HCT116 (cell line): ENCODE results near the gene PROSER2. TPM values are rescaled to one million over a fixed set of nuclear protein-coding genes. Genes with fewer than 3 reads are reported as not detected.

Source experiments
- ATAC-seq: fragments of 200-7000 bp; cut with Tn5 transposase; 2 replicates; pipeline ENCODE4 v1.9.1; 2020; ENCODE audit warnings: mild to moderate bottlenecking, moderate library complexity
- BruUV-seq: library from RNA; stranded (reverse); fragments of 400-500 nt; replicated peaks from 2 replicates; lab custom pipeline; 2021; lab: Mats Ljungman, UMichigan
- CTCF ChIA-PET: fragments of 300-600 bp; sonication (Branson Sonifier 250); formaldehyde crosslinking; loops from one replicate; lab custom pipeline; 2021; ENCODE audit warnings: antibody characterized with exemption; lab: Charles Lee
- POLR2A ChIA-PET: fragments of 300-600, 350-600 bp; sonication (Branson Sonifier 250); formaldehyde crosslinking; loops from one replicate; lab custom pipeline; 2021; ENCODE audit warnings: antibody characterized with exemption; lab: Charles Lee
- RAD21 ChIA-PET, 2 experiments: fragments of 300-600 bp; sonication (Branson Sonifier 250); formaldehyde crosslinking; loops; one replicate each; lab custom pipeline; 2023; ENCODE audit warnings: low total read pairs in 2 of 2; ENCODE audit not compliant: uncharacterized antibody in 2 of 2, unreplicated experiment in 2 of 2, low non-redundant PET in 1 of 2; lab: Charles Lee
- DNase-seq: peaks from one replicate; pipeline ENCODE4 v3.0.0-alpha.2; 2010; ENCODE audit warnings: low read depth, low spot score
- H2AFZ ChIP-seq: fragments of 200-600 bp; shearing (Covaris generic), sonication (generic); 2 replicates; pipeline ENCODE4 v1.6.1; 2017; ENCODE audit warnings: low read depth, mixed run types, mixed read lengths, antibody characterized with exemption, low read length; ENCODE audit not compliant: poor library complexity, severe bottlenecking
- H3K27ac ChIP-seq: 2 replicates; pipeline ENCODE4 v1.5.1; 2012; ENCODE audit warnings: low read depth, low read length
- H3K27me3 ChIP-seq: fragments of 200-600 bp; sonication (generic); 2 replicates; pipeline ENCODE4 v1.6.1; 2016; ENCODE audit warnings: mixed run types, low read length, mixed read lengths; ENCODE audit not compliant: insufficient read depth
- H3K36me3 ChIP-seq, 2 experiments: fragments of 200-500 bp in 1 of 2; fragments of 200-600 bp in 1 of 2; sonication (Bioruptor generic) in 1 of 2; sonication (generic) in 1 of 2; 2 replicates each; pipeline versions ENCODE4 v1.5.1 to v1.6.1; 2014 to 2016; ENCODE audit warnings: low read length in 2 of 2, inconsistent platforms in 1 of 2, mixed read lengths in 1 of 2, mixed run types in 1 of 2; ENCODE audit not compliant: insufficient read depth in 2 of 2, control insufficient read depth in 1 of 2
- H3K4me1 ChIP-seq, 2 experiments: fragments of 200-600 bp in 1 of 2; sonication (generic) in 1 of 2; 2 replicates each; pipeline versions ENCODE4 v1.5.1 to v1.6.1; 2012 to 2017; ENCODE audit warnings: low read length in 2 of 2, inconsistent platforms in 1 of 2, mild to moderate bottlenecking in 1 of 2, mixed read lengths in 1 of 2, mixed run types in 1 of 2, moderate library complexity in 1 of 2; ENCODE audit not compliant: insufficient read depth in 2 of 2, control insufficient read depth in 1 of 2
- H3K4me2 ChIP-seq: fragments of 200-600 bp; sonication (generic); 2 replicates; pipeline ENCODE4 v1.6.1; 2017; ENCODE audit warnings: mixed run types, low read length, mixed read lengths
- H3K4me3 ChIP-seq, 2 experiments: fragments of 200-600 bp in 1 of 2; sonication (generic) in 1 of 2; replicated peaks in 1 of 2; 2 replicates each; pipeline ENCODE4 v1.5.1; 2011 to 2016; ENCODE audit warnings: low read length in 2 of 2, control low read depth in 1 of 2, low read depth in 1 of 2, mild to moderate bottlenecking in 1 of 2, mixed read lengths in 1 of 2, mixed run types in 1 of 2
- H3K79me2 ChIP-seq: fragments of 200-600 bp; sonication (generic); 2 replicates; pipeline ENCODE4 v1.6.1; 2017; ENCODE audit warnings: mild to moderate bottlenecking, mixed run types, low read length, moderate library complexity, mixed read lengths; ENCODE audit not compliant: insufficient read depth
- H3K9ac ChIP-seq: fragments of 200-600 bp; sonication (generic); 2 replicates; pipeline ENCODE4 v1.6.1; 2016; ENCODE audit warnings: low read length, mixed read lengths
- H3K9me2 ChIP-seq: fragments of 200-600 bp; sonication (generic), shearing (Covaris generic); 2 replicates; pipeline ENCODE4 v1.6.1; 2017; ENCODE audit warnings: mixed run types, mild to moderate bottlenecking, moderate library complexity; ENCODE audit not compliant: insufficient read depth
- H3K9me3 ChIP-seq, 2 experiments: fragments of 200-500 bp in 1 of 2; fragments of 200-600 bp in 1 of 2; sonication (Bioruptor generic) in 1 of 2; sonication (generic) in 1 of 2; 2 replicates each; pipeline ENCODE4 v1.6.1; 2014 to 2017; ENCODE audit warnings: low read length in 2 of 2, mixed read lengths in 2 of 2, inconsistent platforms in 1 of 2, low read depth in 1 of 2, mild to moderate bottlenecking in 1 of 2, mixed run types in 1 of 2, moderate library complexity in 1 of 2; ENCODE audit not compliant: control insufficient read depth in 1 of 2, insufficient read depth in 1 of 2
- H4K20me1 ChIP-seq: fragments of 200-600 bp; sonication (generic), shearing (Covaris generic); 2 replicates; pipeline ENCODE4 v1.6.1; 2017; ENCODE audit warnings: mixed run types, mild to moderate bottlenecking, moderate library complexity; ENCODE audit not compliant: insufficient read depth
- CBX3 ChIP-seq: IDR thresholded peaks from 2 replicates; pipeline ENCODE4 v1.6.1; 2012; ENCODE audit warnings: low read depth
- CEBPB ChIP-seq: IDR thresholded peaks from 2 replicates; pipeline ENCODE4 v1.6.1; 2012; ENCODE audit warnings: low read depth
- EGR1 ChIP-seq: IDR thresholded peaks from 2 replicates; pipeline ENCODE4 v1.6.1; 2012; ENCODE audit warnings: low read depth
- ELF1 ChIP-seq: IDR thresholded peaks from 2 replicates; pipeline ENCODE4 v1.6.1; 2012; ENCODE audit warnings: low read depth, borderline replicate concordance
- EZH2 ChIP-seq: fragments of 200-600 bp; sonication (generic); IDR thresholded peaks from 2 replicates; pipeline ENCODE4 v1.6.1; 2017; ENCODE audit warnings: antibody characterized with exemption, mixed run types
- FOSL1 ChIP-seq: IDR thresholded peaks from 2 replicates; pipeline ENCODE4 v1.6.1; 2012; ENCODE audit warnings: low read depth
- POLR2AphosphoS5 ChIP-seq: IDR thresholded peaks from 2 replicates; pipeline ENCODE4 v1.6.1; 2011; ENCODE audit warnings: mild to moderate bottlenecking, low read depth, low read length, moderate library complexity
- RAD21 ChIP-seq: IDR thresholded peaks from 2 replicates; pipeline ENCODE4 v1.6.1; 2012; ENCODE audit warnings: low read depth, mild to moderate bottlenecking
- TCF7L2 ChIP-seq: IDR thresholded peaks from 2 replicates; pipeline ENCODE4 v1.7.0; 2011; ENCODE audit warnings: borderline replicate concordance, inconsistent platforms; ENCODE audit not compliant: insufficient read depth, insufficient read length; ENCODE audit errors: extremely low read depth
- YY1 ChIP-seq: IDR thresholded peaks from 2 replicates; pipeline ENCODE4 v1.6.1; 2011; ENCODE audit warnings: low read length, low read depth, moderate library complexity, mild to moderate bottlenecking; ENCODE audit not compliant: insufficient replicate concordance; ENCODE audit errors: extremely low read depth
- ZFX ChIP-seq: fragments of 450-650 bp; IDR thresholded peaks from 2 replicates; pipeline ENCODE4 v1.6.1; 2017
- ZNF274 ChIP-seq: fragments of 200-500 bp; sonication (Bioruptor generic); IDR thresholded peaks from 2 replicates; pipeline ENCODE4 v1.6.1; 2014; ENCODE audit warnings: mild to moderate bottlenecking, low read depth, low read length, inconsistent platforms
- intact Hi-C: fragments of 100-400 bp; cut with micrococcal nuclease; formaldehyde crosslinking; loops from 2 replicates; pipeline ENCODE4 v1.10.0; 2022
- total RNA-seq: library from RNA; stranded (reverse); gene quantifications from one replicate; pipeline ENCODE4 v1.2.1, GENCODE V29; 2021; ENCODE audit not compliant: unreplicated experiment
- TF ChIP-seq, protein P1 (sequence below): IDR thresholded peaks from 2 replicates; pipeline ENCODE4 v1.6.1; 2011; ENCODE audit warnings: mild to moderate bottlenecking, low read length, moderate library complexity; ENCODE audit not compliant: insufficient replicate concordance; ENCODE audit errors: extremely low read depth
- TF ChIP-seq, protein P2 (sequence below), 3 experiments: fragments of 200-600 bp in 1 of 3; sonication (generic) in 1 of 3; IDR thresholded peaks in 2 of 3; conservative IDR thresholded peaks in 1 of 3; 2 replicates each; pipeline ENCODE4 v1.5.1; 2012 to 2017; ENCODE audit warnings: low read depth in 2 of 3, low read length in 2 of 3, antibody characterized with exemption in 1 of 3, borderline replicate concordance in 1 of 3, control low read depth in 1 of 3, mild to moderate bottlenecking in 1 of 3, mixed read lengths in 1 of 3, mixed run types in 1 of 3, moderate library complexity in 1 of 3; ENCODE audit not compliant: insufficient read depth in 1 of 3
- TF ChIP-seq, protein P3 (sequence below): IDR thresholded peaks from 2 replicates; pipeline ENCODE4 v1.6.1; 2012
- TF ChIP-seq, protein P4 (sequence below): IDR thresholded peaks from 2 replicates; pipeline ENCODE4 v1.6.1; 2012; ENCODE audit warnings: low read depth

The PROSER2 gene
- total RNA-seq, 1 experiment from 2014 or later: 46.2 TPM

DNA sequence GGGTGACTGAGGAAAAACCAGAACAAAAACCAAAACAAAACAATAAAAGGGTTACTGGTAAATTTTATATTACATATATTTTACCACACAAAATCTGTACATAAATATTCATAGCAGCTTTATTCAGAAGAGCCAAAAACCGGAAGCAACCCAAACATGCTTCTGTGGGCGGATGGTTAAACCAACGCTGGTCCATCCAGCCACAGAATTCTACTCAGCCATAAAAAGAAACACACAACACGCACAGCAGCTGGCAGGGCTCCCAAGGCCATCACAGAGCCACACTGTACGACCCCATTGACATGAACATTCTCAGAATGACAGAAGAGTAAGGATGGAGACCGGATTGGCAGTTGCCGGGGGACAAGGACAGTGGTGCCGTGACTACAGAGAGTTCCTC is 83.6 kb downstream of the PROSER2 start:
- no peaks in the 10 kb centered on the region for H3K79me2 ChIP-seq
- DNase-seq: no peak
- no peaks in the 10 kb centered on the region for H3K9me3 ChIP-seq
- H3K36me3 ChIP-seq: no peaks in the 10 kb centered on the region
- ChIA-PET CTCF (no interaction called here), RAD21 (no interaction called here), POLR2A (interaction anchor here (1.5 kb wide), 1 partner anchor 31 kb away, joined by 4 read pairs; no protein-coding TSS in a partner anchor)
- TF ChIP-seq, protein P1, sequence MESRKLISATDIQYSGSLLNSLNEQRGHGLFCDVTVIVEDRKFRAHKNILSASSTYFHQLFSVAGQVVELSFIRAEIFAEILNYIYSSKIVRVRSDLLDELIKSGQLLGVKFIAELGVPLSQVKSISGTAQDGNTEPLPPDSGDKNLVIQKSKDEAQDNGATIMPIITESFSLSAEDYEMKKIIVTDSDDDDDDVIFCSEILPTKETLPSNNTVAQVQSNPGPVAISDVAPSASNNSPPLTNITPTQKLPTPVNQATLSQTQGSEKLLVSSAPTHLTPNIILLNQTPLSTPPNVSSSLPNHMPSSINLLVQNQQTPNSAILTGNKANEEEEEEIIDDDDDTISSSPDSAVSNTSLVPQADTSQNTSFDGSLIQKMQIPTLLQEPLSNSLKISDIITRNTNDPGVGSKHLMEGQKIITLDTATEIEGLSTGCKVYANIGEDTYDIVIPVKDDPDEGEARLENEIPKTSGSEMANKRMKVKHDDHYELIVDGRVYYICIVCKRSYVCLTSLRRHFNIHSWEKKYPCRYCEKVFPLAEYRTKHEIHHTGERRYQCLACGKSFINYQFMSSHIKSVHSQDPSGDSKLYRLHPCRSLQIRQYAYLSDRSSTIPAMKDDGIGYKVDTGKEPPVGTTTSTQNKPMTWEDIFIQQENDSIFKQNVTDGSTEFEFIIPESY: no peak
- no peak for TF ChIP-seq POLR2AphosphoS5
- no peak for TF ChIP-seq YY1
- TF ChIP-seq FOSL1: no peak
- TF ChIP-seq CEBPB: no peak
- TF ChIP-seq, protein P2, sequence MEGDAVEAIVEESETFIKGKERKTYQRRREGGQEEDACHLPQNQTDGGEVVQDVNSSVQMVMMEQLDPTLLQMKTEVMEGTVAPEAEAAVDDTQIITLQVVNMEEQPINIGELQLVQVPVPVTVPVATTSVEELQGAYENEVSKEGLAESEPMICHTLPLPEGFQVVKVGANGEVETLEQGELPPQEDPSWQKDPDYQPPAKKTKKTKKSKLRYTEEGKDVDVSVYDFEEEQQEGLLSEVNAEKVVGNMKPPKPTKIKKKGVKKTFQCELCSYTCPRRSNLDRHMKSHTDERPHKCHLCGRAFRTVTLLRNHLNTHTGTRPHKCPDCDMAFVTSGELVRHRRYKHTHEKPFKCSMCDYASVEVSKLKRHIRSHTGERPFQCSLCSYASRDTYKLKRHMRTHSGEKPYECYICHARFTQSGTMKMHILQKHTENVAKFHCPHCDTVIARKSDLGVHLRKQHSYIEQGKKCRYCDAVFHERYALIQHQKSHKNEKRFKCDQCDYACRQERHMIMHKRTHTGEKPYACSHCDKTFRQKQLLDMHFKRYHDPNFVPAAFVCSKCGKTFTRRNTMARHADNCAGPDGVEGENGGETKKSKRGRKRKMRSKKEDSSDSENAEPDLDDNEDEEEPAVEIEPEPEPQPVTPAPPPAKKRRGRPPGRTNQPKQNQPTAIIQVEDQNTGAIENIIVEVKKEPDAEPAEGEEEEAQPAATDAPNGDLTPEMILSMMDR (IDR thresholded peaks at IDR 0.05 in 2 of 3, conservative IDR thresholded peaks at IDR 0.05 in 1 of 3; ENCODE audit: borderline replicate concordance in 1 of 3, insufficient read depth in 1 of 3, low read depth in 2 of 3, low read length in 2 of 3): no peak
- TF ChIP-seq ZFX: no peak
- TF ChIP-seq TCF7L2: no peak
- no peak for TF ChIP-seq ZNF274
- no peak for TF ChIP-seq RAD21
- TF ChIP-seq EGR1: no peak
- TF ChIP-seq, protein P3, sequence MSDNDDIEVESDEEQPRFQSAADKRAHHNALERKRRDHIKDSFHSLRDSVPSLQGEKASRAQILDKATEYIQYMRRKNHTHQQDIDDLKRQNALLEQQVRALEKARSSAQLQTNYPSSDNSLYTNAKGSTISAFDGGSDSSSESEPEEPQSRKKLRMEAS: no peak
- no peak for TF ChIP-seq EZH2
- TF ChIP-seq CBX3: no peak
- no peak for TF ChIP-seq ELF1
- TF ChIP-seq, protein P4, sequence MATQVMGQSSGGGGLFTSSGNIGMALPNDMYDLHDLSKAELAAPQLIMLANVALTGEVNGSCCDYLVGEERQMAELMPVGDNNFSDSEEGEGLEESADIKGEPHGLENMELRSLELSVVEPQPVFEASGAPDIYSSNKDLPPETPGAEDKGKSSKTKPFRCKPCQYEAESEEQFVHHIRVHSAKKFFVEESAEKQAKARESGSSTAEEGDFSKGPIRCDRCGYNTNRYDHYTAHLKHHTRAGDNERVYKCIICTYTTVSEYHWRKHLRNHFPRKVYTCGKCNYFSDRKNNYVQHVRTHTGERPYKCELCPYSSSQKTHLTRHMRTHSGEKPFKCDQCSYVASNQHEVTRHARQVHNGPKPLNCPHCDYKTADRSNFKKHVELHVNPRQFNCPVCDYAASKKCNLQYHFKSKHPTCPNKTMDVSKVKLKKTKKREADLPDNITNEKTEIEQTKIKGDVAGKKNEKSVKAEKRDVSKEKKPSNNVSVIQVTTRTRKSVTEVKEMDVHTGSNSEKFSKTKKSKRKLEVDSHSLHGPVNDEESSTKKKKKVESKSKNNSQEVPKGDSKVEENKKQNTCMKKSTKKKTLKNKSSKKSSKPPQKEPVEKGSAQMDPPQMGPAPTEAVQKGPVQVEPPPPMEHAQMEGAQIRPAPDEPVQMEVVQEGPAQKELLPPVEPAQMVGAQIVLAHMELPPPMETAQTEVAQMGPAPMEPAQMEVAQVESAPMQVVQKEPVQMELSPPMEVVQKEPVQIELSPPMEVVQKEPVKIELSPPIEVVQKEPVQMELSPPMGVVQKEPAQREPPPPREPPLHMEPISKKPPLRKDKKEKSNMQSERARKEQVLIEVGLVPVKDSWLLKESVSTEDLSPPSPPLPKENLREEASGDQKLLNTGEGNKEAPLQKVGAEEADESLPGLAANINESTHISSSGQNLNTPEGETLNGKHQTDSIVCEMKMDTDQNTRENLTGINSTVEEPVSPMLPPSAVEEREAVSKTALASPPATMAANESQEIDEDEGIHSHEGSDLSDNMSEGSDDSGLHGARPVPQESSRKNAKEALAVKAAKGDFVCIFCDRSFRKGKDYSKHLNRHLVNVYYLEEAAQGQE: no peak
- no peaks in the 10 kb centered on the region for H3K9me2 ChIP-seq
- BruUV-seq: no TSS peak
- no peak overlapping the region for H3K4me2 ChIP-seq
- no peak for ATAC-seq
- H4K20me1 ChIP-seq: no peaks in the 10 kb centered on the region
- no peak overlapping the region for H3K4me3 ChIP-seq
- intact Hi-C loops: no loop called here
- H2AFZ ChIP-seq: no peak overlapping the region
- H3K9ac ChIP-seq: no peak overlapping the region
- H3K4me1 ChIP-seq: peaks cover 0 to 24% of the 10 kb centered on the region in 2 experiments; a peak in 2 of 4 replicates
- no peak overlapping the region for H3K27ac ChIP-seq
- H3K27me3 ChIP-seq: no peaks in the 10 kb centered on the region
